Measurements from ENCODE around the gene DUSP15.

The DUSP15 gene

GRCh38 chr20:31859266-31859997, 10.9 kb downstream of the DUSP15 start:
- DNase-seq = no peak

GRCh38 chr20:31858760-31859083, 11.6 kb downstream of the DUSP15 start:
- DNase-seq = no peak

GRCh38 chr20:31857861-31858759, 12.2 kb downstream of the DUSP15 start:
- no peak for DNase-seq

GRCh38 chr20:31856516-31856915, 13.8 kb downstream of the DUSP15 start:
- no peak for DNase-seq

- no peak for DNase-seq
Observed at GRCh38 chr20:31853481-31853880, 16.8 kb downstream of the DUSP15 start.

GRCh38 chr20:31851240-31851955, 18.9 kb downstream of the DUSP15 start:
- DNase-seq = no peak

- DNase-seq = peak; percentile 56
Observed at GRCh38 chr20:31849306-31849930, 20.9 kb downstream of the DUSP15 start.

- DNase-seq = no peak
Observed at GRCh38 chr20:31848088-31848999, 22.0 kb downstream of the DUSP15 start.

- DNase-seq = no peak
Observed at GRCh38 chr20:31846793-31847138, 23.6 kb downstream of the DUSP15 start.

GRCh38 chr20:31845300-31845863, 24.9 kb downstream of the DUSP15 start, which contains the start of gene FOXS1:
TSS of gene FOXS1 (minus strand) at chr20:31845604. CDS start at chr20:31845542, 62 bp downstream.
- no peak for DNase-seq

GRCh38 chr20:31844737-31845299, 25.5 kb downstream of the DUSP15 start:
- DNase-seq = no peak

- DNase-seq = no peak
Observed at GRCh38 chr20:31843881-31844280, 26.4 kb downstream of the DUSP15 start.

- no peak for DNase-seq
Observed at GRCh38 chr20:31843288-31843687, 27.0 kb downstream of the DUSP15 start.

- DNase-seq = no peak
Observed at GRCh38 chr20:31842471-31843157, 27.7 kb downstream of the DUSP15 start.

GRCh38 chr20:31841928-31842327, 28.4 kb downstream of the DUSP15 start:
- no peak for DNase-seq

GRCh38 chr20:31840906-31841816, 29.2 kb downstream of the DUSP15 start:
- DNase-seq = no peak

GRCh38 chr20:31839782-31840487, 30.4 kb downstream of the DUSP15 start:
- no peak for DNase-seq

- DNase-seq = no peak
Observed at GRCh38 chr20:31838646-31839292, 31.6 kb downstream of the DUSP15 start.

All from NCI-H526 treated with DMSO at 0.1 percent for 48 hours (cell line).